Osteocyte (in vitro differentiated cells): ENCODE results near the gene USP24. TPM values are rescaled to one million over a fixed set of nuclear protein-coding genes. Genes with fewer than 3 reads are reported as not detected.

Experiments used
- DNase-seq: peaks from one replicate; pipeline ENCODE4 v3.0.0; 2021; ENCODE audit warnings: mixed read lengths; ENCODE audit not compliant: unreplicated experiment; ENCODE audit errors: extremely low spot score
- H3K27ac Mint-ChIP-seq: one replicate; pipeline ENCODE4 v1.8.0; 2021; ENCODE audit warnings: mild to moderate bottlenecking, mixed read lengths; ENCODE audit not compliant: unreplicated experiment
- H3K27me3 Mint-ChIP-seq: one replicate; pipeline ENCODE4 v1.8.0; 2021; ENCODE audit warnings: mixed read lengths; ENCODE audit not compliant: unreplicated experiment
- H3K36me3 Mint-ChIP-seq: one replicate; pipeline ENCODE4 v1.8.0; 2021; ENCODE audit warnings: mixed read lengths; ENCODE audit not compliant: unreplicated experiment
- H3K4me1 Mint-ChIP-seq: one replicate; pipeline ENCODE4 v1.8.0; 2021; ENCODE audit warnings: mixed read lengths; ENCODE audit not compliant: unreplicated experiment
- H3K4me3 Mint-ChIP-seq: one replicate; pipeline ENCODE4 v1.8.0; 2021; ENCODE audit warnings: mild to moderate bottlenecking, moderate library complexity, mixed read lengths; ENCODE audit not compliant: unreplicated experiment
- H3K9me3 Mint-ChIP-seq: one replicate; pipeline ENCODE4 v1.8.0; 2021; ENCODE audit warnings: mixed read lengths; ENCODE audit not compliant: unreplicated experiment
- total RNA-seq: library from RNA; stranded (reverse); gene quantifications from 2 replicates; pipeline ENCODE4 v1.2.1, GENCODE V29; 2021
- TF ChIP-seq, protein P1 (sequence below): fragments of 200-600 bp; sonication (generic); IDR thresholded peaks from 2 replicates; pipeline ENCODE4 v1.5.0; 2021; ENCODE audit warnings: antibody characterized with exemption, mild to moderate bottlenecking, moderate library complexity

Gene USP24
- total RNA-seq, 1 donor from 2014 or later = 32.1 TPM

DNA sequence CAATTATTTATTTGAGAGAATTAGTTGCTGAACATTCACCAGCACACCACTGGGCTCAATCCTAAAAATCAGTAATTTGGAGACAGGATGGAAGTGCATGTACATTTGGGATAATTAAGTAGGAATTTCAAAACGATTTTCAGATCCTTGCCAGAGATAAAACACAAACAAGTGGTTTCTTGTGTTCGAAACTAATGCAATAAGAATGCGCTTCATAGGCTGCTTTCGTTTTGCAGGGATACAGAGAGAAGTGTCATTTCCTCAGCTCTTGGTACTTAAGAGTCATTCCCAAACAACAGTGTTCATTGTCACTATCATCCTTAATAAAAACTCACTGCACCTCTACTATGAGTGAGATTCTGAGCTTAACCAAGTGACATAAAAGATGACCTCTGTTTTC is 20.6 kb upstream of the USP24 start:
- Mint-ChIP-seq H3K9me3 (no peaks in the 10 kb centered on the region), H3K36me3 (no peaks in the 10 kb centered on the region), H3K4me3 (peak overlapping the region; percentile 64), H3K27ac (no peak overlapping the region), H3K27me3 (no peaks in the 10 kb centered on the region), H3K4me1 (peaks cover 11% of the 10 kb centered on the region)
- TF ChIP-seq, protein P1, sequence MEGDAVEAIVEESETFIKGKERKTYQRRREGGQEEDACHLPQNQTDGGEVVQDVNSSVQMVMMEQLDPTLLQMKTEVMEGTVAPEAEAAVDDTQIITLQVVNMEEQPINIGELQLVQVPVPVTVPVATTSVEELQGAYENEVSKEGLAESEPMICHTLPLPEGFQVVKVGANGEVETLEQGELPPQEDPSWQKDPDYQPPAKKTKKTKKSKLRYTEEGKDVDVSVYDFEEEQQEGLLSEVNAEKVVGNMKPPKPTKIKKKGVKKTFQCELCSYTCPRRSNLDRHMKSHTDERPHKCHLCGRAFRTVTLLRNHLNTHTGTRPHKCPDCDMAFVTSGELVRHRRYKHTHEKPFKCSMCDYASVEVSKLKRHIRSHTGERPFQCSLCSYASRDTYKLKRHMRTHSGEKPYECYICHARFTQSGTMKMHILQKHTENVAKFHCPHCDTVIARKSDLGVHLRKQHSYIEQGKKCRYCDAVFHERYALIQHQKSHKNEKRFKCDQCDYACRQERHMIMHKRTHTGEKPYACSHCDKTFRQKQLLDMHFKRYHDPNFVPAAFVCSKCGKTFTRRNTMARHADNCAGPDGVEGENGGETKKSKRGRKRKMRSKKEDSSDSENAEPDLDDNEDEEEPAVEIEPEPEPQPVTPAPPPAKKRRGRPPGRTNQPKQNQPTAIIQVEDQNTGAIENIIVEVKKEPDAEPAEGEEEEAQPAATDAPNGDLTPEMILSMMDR = no peak
- DNase-seq = no peak

DNA sequence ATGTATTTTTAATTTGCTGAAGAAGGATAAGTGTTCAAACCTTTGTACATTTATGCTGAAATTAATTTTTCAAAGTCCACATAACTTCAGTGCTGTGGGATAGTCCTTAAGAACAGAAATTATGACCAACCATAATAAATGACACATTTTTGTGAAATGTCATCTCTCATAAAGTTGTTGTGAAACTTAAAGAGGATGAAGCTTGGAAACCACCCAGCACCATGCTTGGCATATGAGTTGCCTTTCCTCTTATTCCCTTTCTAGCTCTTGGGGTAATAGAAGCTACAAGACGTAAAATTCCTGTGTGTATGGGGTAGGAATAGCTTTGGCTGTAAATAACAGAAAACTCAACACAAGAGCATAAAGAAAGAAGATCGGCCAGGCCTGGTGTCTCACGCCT is 18.9 kb upstream of the USP24 start:
- DNase-seq = no peak
- H3K4me3 Mint-ChIP-seq = no peak overlapping the region
- no peaks in the 10 kb centered on the region for H3K36me3 Mint-ChIP-seq
- no peak overlapping the region for H3K27ac Mint-ChIP-seq
- TF ChIP-seq, protein P1 = no peak
- H3K9me3 Mint-ChIP-seq = peaks cover 3% of the 10 kb centered on the region
- H3K27me3 Mint-ChIP-seq = no peaks in the 10 kb centered on the region
- H3K4me1 Mint-ChIP-seq = peaks cover 11% of the 10 kb centered on the region

DNA sequence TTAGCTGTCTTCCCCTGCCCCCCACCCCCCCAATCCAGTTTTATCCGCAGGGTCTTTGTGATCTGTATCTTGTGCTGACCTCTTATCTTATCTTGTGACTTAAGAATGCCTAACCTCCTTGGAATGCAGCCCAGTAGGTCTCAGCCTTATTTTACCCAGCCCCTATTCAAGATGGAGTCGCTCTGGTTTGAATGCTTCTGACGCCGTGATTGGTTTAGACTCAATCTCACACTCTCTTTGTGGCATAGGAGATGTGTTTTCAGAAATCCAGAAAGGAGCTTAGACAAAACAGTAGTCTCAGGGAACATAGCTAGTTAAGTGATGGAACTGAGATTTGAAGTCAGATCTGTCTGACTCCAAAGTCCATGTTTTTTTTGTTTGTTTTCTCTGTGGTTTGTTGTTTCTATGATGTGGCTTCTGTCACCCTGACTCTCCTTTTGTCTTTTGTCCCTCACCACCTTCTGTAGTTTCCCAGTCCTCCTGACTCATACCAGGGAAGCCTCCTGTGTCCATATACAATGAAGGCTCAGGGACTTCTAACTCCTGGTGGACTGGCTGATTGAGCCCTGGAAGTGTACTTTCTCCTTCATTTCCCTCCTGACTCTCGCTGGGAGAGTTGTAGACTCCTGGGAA is 18.1 kb upstream of the USP24 start:
- TF ChIP-seq, protein P1 = no peak
- peaks cover 11% of the 10 kb centered on the region for H3K4me1 Mint-ChIP-seq
- H3K27me3 Mint-ChIP-seq = no peaks in the 10 kb centered on the region
- H3K27ac Mint-ChIP-seq = no peak overlapping the region
- no peak for DNase-seq
- peaks cover 3% of the 10 kb centered on the region for H3K9me3 Mint-ChIP-seq
- H3K4me3 Mint-ChIP-seq = no peak overlapping the region
- H3K36me3 Mint-ChIP-seq = no peaks in the 10 kb centered on the region

DNA sequence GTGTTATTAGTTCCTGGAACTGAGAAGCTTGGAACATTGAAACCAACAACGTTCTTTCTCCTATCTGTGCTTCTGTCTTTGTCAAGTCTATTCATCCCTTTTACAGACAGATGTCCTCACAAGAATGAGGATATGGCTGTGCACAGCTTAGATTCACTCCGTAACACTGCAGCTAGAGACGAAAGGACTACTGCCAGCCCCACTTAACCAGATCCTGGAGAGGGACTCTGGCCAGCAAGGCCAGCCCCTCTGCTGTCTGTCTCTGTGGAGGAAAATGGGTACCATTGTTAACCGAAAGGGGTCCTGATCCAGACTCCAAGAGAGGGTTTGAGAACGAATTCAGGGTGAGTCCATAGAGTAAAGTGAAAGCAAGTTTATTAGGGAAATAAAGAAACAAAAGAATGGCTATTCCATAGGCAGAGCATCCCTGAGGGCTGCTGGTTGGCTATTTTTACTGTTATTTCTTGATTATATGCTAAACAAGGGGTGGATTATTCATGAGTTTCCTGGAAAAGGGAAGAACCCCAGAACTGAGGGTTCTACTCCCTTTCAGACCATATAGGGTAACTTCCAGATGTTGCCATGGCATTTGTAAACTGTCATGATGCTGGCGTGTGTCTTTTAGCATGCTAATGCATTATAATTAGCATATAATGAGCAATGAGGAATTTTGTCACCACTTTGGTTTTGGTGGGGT is 17.4 kb upstream of the USP24 start:
- TF ChIP-seq, protein P1 = no peak
- DNase-seq = no peak
- no peak overlapping the region for H3K27ac Mint-ChIP-seq
- peaks cover 11% of the 10 kb centered on the region for H3K4me1 Mint-ChIP-seq
- no peak overlapping the region for H3K4me3 Mint-ChIP-seq
- H3K36me3 Mint-ChIP-seq = no peaks in the 10 kb centered on the region
- peaks cover 3% of the 10 kb centered on the region for H3K9me3 Mint-ChIP-seq
- no peaks in the 10 kb centered on the region for H3K27me3 Mint-ChIP-seq

DNA sequence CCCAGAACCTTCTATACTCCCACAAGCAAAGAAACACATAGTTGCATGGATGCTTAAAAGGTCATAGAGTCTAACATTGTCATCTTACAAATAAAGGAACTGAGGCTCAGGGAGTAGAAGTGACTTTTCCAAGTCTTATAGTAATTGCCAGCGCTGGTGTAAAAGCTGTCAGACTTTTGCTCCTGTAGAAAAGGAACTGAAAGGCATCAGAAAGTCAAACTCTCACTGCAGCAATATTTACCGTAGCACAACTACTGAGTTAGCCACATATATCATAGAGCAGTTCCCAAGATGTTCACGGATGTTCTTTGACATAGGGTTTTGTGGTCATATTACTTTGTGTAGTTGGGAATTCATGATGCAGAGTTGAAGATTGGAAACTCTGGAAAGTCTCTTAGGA is 16.6 kb upstream of the USP24 start:
- Mint-ChIP-seq H3K4me3 (no peak overlapping the region), H3K36me3 (no peaks in the 10 kb centered on the region), H3K9me3 (peaks cover 6% of the 10 kb centered on the region), H3K4me1 (peaks cover 11% of the 10 kb centered on the region), H3K27ac (no peak overlapping the region), H3K27me3 (no peaks in the 10 kb centered on the region)
- no peak for DNase-seq
- TF ChIP-seq, protein P1 = no peak
